Transverse colon (tissue), 4 donors: Measurements from ENCODE around the gene KRTAP10-9. TPM values are rescaled to one million over a fixed set of nuclear protein-coding genes. Genes with fewer than 3 reads are reported as not detected.

Source experiments
- DNase-seq: peaks from one replicate; pipeline ENCODE4 v3.0.0-alpha.2; 2019
- H3K27ac ChIP-seq, 4 donors: fragments of 200-600 bp; sonication (generic); 2 replicates each; pipeline ENCODE4 v1.5.1; 2016 to 2018; ENCODE audit warnings: inconsistent platforms in 4 of 4
- H3K27me3 ChIP-seq: fragments of 200-600 bp; sonication (generic); 2 replicates; pipeline ENCODE4 v1.5.1; 2017; ENCODE audit warnings: inconsistent platforms
- H3K36me3 ChIP-seq, 4 donors: fragments of 200-600 bp; sonication (generic); 2 replicates each; pipeline ENCODE4 v1.5.1; 2017 to 2019; ENCODE audit warnings: inconsistent platforms in 4 of 4
- H3K4me1 ChIP-seq, 4 donors: fragments of 200-600 bp; sonication (generic); 2 replicates each; pipeline ENCODE4 v1.5.1; 2017 to 2020; ENCODE audit warnings: inconsistent platforms in 4 of 4
- H3K4me3 ChIP-seq, 4 donors: fragments of 200-600 bp; sonication (generic); 1 replicate in 1 of 4; 2 replicates in 3 of 4; pipeline versions ENCODE4 v1.5.1 to v1.6.1; 2017 to 2019; ENCODE audit warnings: inconsistent platforms in 4 of 4
- H3K9me3 ChIP-seq, 2 donors: fragments of 200-600 bp; sonication (generic); 2 replicates each; pipeline ENCODE4 v1.5.1; 2017 to 2019; ENCODE audit warnings: inconsistent platforms in 2 of 2
- CTCF ChIP-seq, 5 experiments: fragments of 200-600 bp in 3 of 5; fragments of 450-650 bp in 2 of 5; sonication (generic) in 3 of 5; IDR thresholded peaks; 1 replicate in 2 of 5; 2 replicates in 3 of 5; pipeline ENCODE4 v1.5.1; 2016 to 2017; ENCODE audit warnings: antibody characterized with exemption in 5 of 5, inconsistent platforms in 3 of 5, mild to moderate bottlenecking in 2 of 5, moderate library complexity in 1 of 5
- EP300 ChIP-seq: sonication (generic); formaldehyde crosslinking; IDR thresholded peaks from one replicate; pipeline ENCODE4 v1.6.1; 2017; ENCODE audit warnings: antibody characterized with exemption, low read depth
- POLR2A ChIP-seq: fragments of 450-650 bp; IDR thresholded peaks from one replicate; pipeline ENCODE4 v1.6.1; 2016; ENCODE audit warnings: antibody characterized with exemption, mild to moderate bottlenecking, moderate library complexity
- POLR2AphosphoS5 ChIP-seq, 3 donors: sonication (generic); formaldehyde crosslinking; IDR thresholded peaks; one replicate each; pipeline ENCODE4 v1.6.1; 2016; ENCODE audit warnings: antibody characterized with exemption in 3 of 3
- WGBS, 2 donors: methylation state at CpG; one replicate each; pipeline ENCODE4 v1.1.5; 2018; ENCODE audit warnings: low coverage in 1 of 2; 5-methylcytosine and 5-hydroxymethylcytosine counted together
- in situ Hi-C, 4 donors: fragments of 200-750 bp; cut with MboI; loops; one replicate each; pipeline versions ENCODE4 v1.15.0 to v1.15.1; 2017; ENCODE audit warnings: low sequenced_read_pairs in 3 of 4, low pct_ligation_motif_present in 1 of 4, low pct_unique_long_range_greater_than_20kb in 1 of 4
- intact Hi-C: fragments of 100-400 bp; cut with DNase I; formaldehyde crosslinking; loops from one replicate; pipeline ENCODE4 v1.15.1; 2023; ENCODE audit warnings: low total_unique reads
- total RNA-seq, 4 donors: library from RNA; depleted of rRNA; stranded (reverse); fragments of >200 nt; gene quantifications; one replicate each; pipeline ENCODE4 v1.1.0, GENCODE V29; 2016

KRTAP10-9 gene
- total RNA-seq, 4 donors from 2014 or later: not detected

DNA sequence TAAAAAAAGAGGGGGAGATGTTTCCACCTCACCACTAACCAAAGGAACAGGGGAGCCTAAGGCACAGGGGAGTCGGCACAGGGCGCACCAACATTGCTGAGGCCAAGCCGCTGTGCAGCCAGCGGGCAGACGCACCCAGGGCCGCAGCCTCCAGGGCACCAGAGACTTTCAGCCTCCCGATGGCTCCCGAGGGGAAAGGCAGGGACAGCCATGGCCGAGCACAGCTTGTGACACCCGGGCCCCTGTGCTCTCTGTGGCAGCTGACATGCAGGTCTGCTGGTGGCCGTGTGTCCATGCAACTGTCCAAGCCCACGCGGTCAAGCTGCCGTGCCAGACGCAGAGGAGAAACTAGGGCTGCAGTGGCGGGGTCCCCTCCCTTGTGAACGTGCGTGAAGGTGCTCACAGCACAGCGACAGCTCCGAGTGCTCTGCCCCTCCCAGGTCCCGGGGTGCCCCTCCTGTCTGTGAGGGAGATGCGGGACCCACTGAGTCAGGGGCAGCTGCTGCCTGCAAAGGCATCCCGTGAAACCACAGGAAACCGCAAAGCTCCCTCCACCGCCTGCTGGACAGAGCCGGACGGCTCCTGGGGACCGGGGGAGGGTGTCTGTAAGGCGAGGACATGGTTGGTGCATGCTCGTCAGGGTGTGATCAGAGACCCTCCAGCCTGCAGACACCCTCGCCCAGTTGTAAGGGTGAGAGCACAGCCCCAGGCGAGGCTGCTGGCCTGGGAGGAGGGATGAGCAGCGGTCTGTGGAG, 21.8 kb downstream of the KRTAP10-9 start:
- no peak for TF ChIP-seq EP300
- no peak for TF ChIP-seq CTCF (IDR thresholded peaks at IDR 0.05)
- TF ChIP-seq POLR2A: no peak
- no peak for TF ChIP-seq POLR2AphosphoS5 (IDR thresholded peaks at IDR 0.05)
- Histone ChIP-seq H3K36me3 (no peaks in the 10 kb centered on the region), H3K9me3 (peaks cover 0 to 4% of the 10 kb centered on the region in 2 donors), H3K27ac (no peak overlapping the region), H3K4me1 (no peaks in the 10 kb centered on the region), H3K4me3 (no peak overlapping the region), H3K27me3 (peaks cover 7% of the 10 kb centered on the region)
- in situ Hi-C loops (no loop called here), intact Hi-C loops (no loop called here)
- no peak for DNase-seq
- 75% methylated on average over 27 of the region's 33 CpGs; no CpG with 5 or more reads in 1 of the 2 donors for WGBS, 2 donors

GRCh38 chr21:44649521-44650100, 22.7 kb downstream of the KRTAP10-9 start:
- Histone ChIP-seq H3K9me3 (peaks cover 0 to 4% of the 10 kb centered on the region in 2 donors), H3K4me1 (no peaks in the 10 kb centered on the region), H3K36me3 (no peaks in the 10 kb centered on the region), H3K4me3 (no peak overlapping the region), H3K27ac (no peak overlapping the region), H3K27me3 (peaks cover 7% of the 10 kb centered on the region)
- no peak for DNase-seq
- in situ Hi-C loops (no loop called here), intact Hi-C loops (no loop called here)
- no peak for TF ChIP-seq POLR2A
- TF ChIP-seq POLR2AphosphoS5 (IDR thresholded peaks at IDR 0.05): no peak
- TF ChIP-seq EP300: no peak
- TF ChIP-seq CTCF (IDR thresholded peaks at IDR 0.05): no peak
- WGBS, 2 donors: 60 to 81% methylated on average over 1 to 18 of the region's 18 CpGs

DNA sequence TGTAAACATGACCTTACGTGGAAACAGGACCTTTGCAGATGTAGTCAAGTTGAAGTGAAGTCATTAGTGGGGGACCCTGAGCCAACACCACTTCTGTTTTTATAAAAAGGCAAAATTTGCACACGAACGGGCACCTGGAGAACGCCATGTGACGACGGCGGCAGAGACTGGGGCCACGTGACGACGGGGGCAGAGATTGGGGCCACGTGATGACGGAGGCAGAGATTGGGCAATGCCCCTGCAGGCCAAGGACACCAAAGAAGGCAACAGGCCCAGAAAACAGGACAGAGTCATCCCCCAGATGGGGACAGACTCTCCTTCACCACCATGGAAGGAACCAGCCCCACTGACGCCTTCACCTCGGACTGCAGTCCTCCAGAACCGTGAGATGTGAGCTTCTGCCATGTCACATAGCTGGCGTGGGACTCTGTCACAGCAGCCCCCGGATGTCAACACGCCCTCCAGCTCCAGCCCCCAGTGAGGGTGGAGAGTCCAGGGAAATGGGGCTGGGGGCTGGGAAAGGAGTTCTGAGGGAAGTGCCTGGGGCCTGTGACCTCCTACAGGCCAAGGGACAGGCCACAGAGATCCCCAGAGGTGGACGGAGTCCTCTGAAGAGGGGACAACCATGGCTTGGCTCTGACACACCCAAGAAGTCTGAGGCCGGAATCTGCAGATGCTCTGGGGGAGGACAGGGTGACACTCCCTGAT, 23.5 kb downstream of the KRTAP10-9 start:
- H3K27me3 ChIP-seq: peaks cover 7% of the 10 kb centered on the region
- no peaks in the 10 kb centered on the region for H3K4me1 ChIP-seq
- H3K36me3 ChIP-seq: no peaks in the 10 kb centered on the region
- WGBS, 2 donors: 67 to 92% methylated on average over 1 to 20 of the region's 20 CpGs
- TF ChIP-seq POLR2A (no peak), POLR2AphosphoS5 (IDR thresholded peaks at IDR 0.05) (no peak), CTCF (IDR thresholded peaks at IDR 0.05) (no peak), EP300 (no peak)
- no peaks in the 10 kb centered on the region for H3K9me3 ChIP-seq
- in situ Hi-C loops: no loop called here
- DNase-seq: no peak
- no peak overlapping the region for H3K4me3 ChIP-seq
- intact Hi-C loops: no loop called here
- no peak overlapping the region for H3K27ac ChIP-seq

- Histone ChIP-seq H3K27me3 (peaks cover 7% of the 10 kb centered on the region), H3K4me1 (no peaks in the 10 kb centered on the region), H3K36me3 (no peaks in the 10 kb centered on the region), H3K27ac (no peak overlapping the region), H3K9me3 (no peaks in the 10 kb centered on the region), H3K4me3 (no peak overlapping the region)
- TF ChIP-seq POLR2AphosphoS5 (IDR thresholded peaks at IDR 0.05) (no peak), CTCF (IDR thresholded peaks at IDR 0.05) (no peak), EP300 (no peak), POLR2A (no peak)
- 87% methylated on average over 12 of the region's 12 CpGs; no CpG with 5 or more reads in 1 of the 2 donors for WGBS, 2 donors
- intact Hi-C loops: no loop called here
- no peak for DNase-seq
- in situ Hi-C loops: no loop called here
These were observed 24.2 kb downstream of the KRTAP10-9 start for GRCh38 chr21:44650973-44651675.
